NCI-H82 treated with DMSO at 0.1 percent for 48 hours (cell line): ENCODE results near the gene ASPSCR1.
"Not testable (repeated sequence)": the region's sequence is repeated elsewhere in the genome, so short reads cannot be mapped to it uniquely, and the experiment has no call there.

Experiments
- DNase-seq: peaks from one replicate; lab custom pipeline; 2025; ENCODE audit not compliant: unreplicated experiment; lab: John Stamatoyannopoulos, UW

Gene ASPSCR1

DNA sequence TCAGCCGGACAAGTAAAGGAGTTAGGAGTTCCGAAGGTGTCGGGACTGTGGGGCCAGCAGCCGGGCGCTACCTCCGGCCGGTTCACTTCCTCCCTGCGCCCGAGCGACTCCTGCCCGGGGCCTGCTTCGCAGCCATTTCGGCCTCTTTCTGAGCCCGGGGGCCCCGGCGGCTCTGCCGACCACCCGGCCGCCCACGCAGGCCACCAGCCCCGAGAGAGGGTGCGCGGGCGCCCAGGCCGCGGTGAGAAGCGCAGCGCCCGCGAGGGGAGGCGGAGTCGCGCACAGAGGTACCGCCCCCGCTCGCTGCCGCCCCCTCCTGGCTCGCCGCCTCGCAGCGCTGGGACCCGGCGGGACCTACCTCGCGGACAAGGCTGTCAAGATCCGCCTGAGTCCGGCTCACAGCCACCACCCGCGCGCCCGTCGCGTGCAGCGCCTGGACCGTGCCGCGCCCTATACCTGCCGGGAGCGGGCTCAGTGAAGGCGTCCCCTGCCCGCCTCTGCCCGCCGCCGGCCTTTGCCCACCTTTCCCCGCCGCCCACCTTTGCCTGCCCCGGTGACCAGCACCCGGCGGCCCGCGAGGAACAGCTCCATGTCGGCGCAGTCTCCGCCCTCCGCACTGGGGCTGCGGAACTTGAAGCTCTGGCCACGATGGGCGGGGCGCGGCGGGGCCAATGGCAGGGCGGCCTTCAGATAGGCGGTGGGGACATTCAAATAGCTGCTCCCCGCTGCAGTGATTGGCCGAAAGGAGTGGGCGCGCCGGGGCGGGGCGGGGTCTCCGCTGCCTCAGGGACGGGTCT lies 59.9 kb downstream of the ASPSCR1 start, which contains the start of gene DCXR:
Gene DCXR, minus strand, starts transcription at position 606 of the 797 bp plus-strand sequence. Its CDS starts 15 bp downstream, at position 591.
- DNase-seq, result peak; percentile 96

DNA sequence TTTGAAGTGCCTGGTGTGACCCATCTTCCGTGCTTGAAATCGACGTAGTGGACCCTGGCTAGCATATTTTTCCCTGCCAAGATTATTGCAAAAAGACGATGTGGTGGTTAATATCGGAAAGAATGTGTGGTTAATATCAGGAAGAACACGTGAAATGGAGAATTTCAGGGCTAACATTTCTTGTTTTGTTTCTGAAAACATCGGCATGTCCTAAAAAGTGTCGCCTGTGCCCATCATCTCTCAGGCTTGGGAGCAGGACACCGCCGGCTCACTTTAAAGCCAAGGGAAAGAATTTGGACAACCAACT lies 60.4 kb downstream of the ASPSCR1 start:
- no peak for DNase-seq

DNA sequence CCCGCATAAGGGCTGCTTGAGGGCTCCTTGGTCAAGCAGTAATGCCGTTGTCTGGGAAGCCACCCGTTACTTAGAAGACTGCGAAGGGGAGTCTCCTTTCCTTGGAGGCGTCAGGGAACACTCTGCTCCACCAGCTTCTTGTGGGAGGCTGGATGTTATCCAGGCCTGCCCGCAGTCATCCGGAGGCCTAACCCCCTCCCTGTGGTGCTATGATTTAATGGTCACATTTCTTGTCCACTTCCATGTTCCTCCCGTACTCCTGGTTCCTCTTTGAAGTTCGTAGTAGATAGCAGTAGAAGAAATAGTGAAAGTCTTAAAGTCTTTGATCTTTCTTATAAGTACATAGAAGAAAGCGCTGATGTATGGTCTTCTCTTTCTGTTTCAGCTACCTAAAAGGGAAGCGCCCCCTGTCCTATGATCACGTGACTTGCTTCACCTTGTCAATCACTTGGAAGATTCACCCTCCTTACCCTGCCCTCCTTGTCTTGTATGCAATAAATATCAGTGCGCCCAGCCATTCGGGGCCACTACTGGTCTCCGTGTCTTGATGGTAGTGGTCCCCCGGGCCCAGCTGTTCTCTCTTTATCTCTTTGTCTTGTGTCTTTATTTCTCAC lies 61.5 kb downstream of the ASPSCR1 start:
- DNase-seq, result not testable (repeated sequence)

DNA sequence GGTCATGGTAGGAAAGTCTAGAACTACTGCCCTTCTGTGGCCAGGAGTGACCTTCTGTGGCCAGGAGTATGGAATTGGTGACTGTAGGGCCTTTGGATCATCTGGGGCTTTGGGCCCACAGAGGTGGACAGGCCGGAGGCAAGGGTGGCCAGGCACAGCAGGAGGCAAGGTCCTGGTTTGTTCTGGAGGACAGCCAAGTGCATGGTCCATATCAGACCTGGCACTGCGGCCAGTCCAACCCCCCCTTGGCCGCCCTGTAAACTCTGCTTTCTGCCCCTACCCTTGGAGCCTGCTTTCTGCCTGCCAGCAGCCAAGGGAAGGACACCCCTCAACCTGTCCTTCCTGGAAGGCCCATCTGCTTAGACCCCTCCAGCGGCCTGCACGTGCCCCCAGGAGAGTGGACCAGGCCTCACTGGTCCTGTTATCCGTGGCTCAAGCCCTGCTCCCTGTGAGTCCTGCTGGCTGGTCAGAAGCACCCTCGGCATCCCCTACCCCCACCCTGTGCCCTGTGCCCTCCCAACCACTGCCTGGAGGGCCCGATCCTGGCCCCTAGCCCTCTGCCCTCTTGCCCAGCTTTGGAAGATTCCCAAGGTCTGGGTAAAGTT lies 62.4 kb downstream of the ASPSCR1 start:
- DNase-seq, result no peak

DNA sequence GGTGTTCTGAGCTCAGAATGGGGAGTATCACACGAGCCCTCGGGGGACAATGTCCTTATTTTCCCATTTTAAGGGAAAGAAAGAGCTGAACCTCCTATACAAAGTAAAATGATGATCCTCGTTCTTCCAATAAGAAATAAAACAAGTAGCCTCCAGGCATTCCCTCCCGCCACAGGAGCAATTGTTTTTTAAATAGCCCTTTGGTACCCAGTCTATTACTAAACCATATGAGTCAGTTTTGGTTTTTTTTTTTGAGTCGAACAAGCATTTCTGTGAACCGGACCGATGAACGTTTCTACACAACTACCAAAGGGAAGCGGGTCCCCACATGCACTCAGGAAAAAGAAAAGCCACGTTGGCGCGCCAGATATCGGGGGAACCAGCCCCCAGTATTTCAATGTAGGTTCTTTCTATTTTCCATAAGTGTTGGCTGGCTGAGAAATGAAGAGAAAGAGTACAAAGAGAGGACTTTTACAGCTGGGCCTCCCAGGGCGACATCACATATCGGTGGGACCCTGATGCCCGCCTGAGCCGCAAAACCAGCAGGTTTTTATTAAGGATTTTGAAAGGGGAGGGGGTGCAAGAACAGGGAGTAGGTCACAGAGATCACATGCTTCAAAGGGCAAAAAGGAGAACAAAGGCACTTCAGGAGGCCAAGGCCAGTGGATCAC lies 63.9 kb downstream of the ASPSCR1 start:
- DNase-seq, result no peak

DNA sequence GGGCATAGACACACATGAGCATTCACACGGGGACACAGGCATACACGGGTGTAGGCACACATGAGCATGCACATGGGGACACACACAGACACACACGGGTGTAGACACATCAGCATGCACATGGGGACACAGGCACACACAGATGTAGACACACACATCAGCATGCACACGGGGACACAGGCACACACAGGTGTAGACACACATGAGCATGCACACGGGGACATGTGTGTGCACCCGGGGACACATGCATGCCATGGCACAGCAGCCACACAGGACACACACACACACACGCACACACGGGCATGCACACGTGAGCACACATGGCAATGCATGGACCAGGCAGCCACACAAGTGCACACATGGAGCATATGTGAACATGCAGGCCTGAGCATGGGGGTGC lies 65.2 kb downstream of the ASPSCR1 start:
- DNase-seq, result no peak

DNA sequence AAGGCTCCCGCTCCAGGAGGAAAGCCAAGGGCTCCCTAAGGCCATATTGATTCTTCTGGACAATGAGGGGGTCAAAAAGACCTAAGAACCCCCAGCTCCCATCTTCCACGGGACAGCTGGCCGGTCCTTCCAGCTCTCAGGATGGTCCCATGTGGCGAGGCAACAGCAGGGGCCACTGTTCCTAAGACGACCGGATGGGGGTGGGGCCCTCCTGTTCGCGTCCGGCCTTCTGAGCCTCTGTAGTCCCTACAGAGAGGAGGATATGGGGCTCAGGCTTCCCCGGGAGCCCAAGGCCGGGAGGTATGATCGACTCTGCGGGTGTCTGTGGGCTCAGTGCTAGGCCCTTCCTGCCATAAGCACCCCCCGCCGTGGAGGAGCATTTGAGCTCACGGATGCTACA lies 66.1 kb downstream of the ASPSCR1 start:
- no peak for DNase-seq

DNA sequence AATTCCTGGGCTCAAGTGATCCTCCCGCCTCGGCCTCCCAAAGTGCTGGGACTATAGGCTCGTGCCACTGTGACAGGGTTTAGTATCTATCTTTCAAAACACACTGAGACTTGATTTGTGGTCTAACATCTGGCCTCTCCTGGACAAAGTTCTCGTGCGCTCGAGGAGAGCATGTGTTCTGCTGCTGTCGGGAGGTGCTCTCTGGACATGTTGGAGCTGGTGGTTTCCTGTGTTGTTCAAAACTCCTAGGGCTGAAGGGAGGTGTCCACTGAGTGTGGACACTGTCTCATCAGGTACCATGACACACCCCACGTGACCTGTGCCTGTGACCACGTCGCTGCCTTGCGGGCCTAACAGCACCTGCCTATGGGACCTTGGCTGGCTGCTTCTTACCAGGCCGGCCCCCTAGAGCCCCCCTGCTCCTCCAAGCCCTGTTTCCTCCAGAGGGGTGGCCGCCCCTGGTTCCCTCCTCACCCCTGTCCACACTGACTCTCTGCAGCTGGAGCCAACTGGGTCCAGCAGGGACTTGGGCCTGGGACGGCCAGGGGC lies 68.6 kb downstream of the ASPSCR1 start:
- no peak for DNase-seq

DNA sequence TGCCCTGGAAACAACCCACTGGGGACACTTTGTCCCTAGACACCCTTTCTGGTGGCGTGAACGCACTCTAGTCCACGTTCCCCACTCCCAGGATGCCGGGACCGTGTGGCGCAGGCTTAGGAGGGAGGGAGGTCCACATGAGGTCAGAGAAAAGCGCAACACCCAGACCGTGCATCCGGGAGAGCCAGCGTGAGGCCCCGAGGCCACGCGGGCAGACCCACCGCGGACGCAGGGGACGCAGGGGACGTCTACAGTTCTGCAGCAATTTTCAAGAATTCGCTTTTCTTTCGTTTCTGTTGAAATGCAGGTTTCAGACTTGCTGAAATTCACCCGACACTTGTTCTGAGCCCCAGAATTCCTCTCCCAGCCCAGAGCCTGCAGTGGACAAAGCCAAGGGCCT lies 69.5 kb downstream of the ASPSCR1 start:
- no peak for DNase-seq

DNA sequence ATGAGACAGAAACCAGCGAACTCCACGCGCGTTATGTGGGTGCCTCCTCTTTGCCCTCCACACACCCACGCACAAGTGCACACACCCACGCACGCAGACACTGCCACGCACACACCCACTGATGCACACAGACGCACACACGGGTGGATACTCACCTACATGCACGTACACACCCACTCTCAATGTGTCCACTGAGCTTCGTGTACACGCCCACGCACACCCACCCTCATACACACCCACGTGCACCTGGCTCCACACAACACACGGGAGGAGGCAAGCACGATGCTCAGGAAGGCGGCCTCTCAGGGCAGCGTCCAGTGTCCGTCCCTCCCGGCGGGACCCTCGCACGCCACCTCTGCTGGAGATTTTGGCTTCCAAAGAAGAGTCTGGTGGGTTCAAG lies 70.0 kb downstream of the ASPSCR1 start:
- no peak for DNase-seq

DNA sequence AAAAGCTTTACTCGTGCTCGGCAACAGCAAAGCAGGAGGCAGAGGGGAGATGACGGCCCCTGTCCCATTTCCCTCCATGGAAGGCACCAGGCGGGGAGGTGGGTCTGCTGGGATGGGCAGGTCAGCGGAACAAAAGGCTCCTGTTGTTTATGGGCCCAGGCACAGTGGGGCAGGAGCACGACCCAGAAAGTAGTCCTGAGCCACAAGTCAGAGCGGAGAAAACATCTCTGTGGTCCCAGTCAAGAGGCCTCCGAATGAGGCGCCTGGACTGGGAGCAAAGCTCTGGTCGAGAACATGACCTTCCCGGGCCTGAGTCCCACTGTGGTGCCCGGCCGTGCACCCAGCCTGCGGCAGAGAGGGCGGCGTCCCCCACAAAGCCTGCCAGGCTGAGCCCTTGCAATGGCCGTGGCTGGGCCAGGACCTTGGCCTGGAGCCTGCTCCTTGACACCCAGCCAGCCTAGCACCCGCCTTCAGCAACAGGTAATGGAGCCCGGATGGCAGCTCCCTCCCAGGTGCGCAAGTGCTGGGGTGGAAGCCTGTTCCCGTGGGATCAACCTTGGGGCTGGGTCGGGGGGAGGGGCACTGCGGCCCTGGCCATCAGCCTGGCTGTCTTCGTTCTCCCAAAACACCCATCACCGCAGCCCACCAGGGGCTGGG lies 70.6 kb downstream of the ASPSCR1 start:
- DNase-seq, result no peak

DNA sequence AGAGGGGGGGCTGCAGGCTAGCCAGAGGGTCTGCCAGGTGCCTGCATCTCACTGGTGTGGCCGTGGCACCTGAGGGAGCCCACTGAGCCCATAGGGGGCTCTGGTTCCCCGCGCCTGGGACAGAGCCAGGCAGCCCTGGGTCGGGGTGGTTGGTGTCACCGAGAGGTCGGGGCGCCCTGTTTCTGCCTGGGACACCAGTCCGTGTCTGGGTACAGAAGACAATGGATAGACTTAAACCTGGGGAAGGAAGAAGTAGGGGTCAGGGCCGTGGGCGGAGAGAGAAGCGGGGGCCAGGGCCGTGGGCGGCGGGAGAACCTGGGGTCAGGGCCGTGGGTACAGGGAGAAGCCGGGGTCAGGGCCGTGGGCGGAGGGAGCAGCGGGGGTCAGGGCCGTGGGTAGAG lies 71.1 kb downstream of the ASPSCR1 start:
- DNase-seq, result no peak

DNA sequence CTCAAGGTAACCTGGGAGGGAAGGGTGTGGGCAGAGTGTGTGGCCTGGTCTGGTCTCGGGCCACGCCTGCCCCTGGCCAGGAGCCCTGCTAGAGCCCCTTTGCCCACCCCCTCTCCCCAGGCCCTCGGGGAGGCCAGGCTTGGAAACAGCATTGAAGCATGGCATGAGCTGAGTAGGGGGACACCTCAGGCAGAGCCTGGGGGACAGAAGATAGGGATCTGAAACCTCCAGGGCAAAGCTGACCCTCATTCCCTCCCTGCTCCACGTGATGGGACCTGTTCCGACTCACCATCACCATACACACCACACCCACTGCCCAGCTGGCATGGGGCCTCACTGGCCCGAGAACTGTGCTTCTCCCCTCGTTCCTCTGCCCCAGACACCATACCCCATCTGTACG lies 71.7 kb downstream of the ASPSCR1 start:
- DNase-seq, result no peak

DNA sequence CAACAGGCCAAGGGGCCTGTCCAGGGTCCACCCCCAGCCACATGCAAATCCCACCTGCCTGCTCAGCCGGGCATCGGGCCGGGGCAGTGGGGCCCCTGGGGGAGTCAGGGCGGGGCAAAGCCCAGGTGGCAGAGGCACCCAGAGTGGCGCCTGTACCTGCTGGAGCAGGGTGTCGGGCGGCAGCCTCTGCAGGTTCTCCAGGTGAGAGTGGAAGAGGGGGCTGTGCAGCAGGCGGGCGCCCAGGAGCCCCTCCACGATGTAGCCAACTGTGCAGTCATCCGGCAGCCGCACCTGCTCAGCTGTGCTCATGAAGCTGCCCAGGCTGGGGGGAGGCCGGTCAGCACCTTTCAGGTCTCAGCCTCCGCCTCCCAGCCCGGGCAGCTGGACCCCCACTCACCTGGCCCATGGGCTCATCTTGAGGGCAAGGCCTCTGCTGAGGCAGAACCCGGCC lies 72.1 kb downstream of the ASPSCR1 start:
- no peak for DNase-seq

DNA sequence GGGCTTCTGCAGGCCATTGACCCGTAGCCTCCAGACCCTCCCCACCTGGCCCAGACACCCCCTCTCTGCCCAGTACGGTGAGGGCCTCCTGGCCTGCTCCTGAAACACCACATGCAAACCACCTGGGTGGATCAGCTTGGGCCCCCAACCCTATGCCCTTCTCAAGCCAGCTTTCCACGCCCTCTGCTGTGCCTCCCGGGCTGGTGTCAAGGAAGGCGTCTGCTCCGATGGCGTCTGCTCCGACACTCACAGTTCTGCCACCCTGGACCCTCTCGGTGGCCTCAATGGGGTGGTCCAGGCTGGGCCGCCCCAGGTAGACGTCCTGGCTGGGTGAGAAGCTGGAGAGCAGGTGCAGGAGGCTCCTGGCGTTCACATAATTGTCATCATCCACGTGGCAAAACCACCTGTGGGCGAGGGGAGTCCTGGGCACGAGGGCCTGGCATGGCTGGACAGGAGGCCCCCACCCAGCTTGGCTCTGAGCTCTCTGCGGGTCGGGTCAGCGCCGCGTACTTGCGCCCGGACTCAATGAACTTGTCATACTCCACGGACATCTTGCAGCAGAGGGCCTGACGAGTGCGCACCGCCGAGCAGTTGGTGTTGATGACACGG lies 72.8 kb downstream of the ASPSCR1 start:
- DNase-seq, result no peak

DNA sequence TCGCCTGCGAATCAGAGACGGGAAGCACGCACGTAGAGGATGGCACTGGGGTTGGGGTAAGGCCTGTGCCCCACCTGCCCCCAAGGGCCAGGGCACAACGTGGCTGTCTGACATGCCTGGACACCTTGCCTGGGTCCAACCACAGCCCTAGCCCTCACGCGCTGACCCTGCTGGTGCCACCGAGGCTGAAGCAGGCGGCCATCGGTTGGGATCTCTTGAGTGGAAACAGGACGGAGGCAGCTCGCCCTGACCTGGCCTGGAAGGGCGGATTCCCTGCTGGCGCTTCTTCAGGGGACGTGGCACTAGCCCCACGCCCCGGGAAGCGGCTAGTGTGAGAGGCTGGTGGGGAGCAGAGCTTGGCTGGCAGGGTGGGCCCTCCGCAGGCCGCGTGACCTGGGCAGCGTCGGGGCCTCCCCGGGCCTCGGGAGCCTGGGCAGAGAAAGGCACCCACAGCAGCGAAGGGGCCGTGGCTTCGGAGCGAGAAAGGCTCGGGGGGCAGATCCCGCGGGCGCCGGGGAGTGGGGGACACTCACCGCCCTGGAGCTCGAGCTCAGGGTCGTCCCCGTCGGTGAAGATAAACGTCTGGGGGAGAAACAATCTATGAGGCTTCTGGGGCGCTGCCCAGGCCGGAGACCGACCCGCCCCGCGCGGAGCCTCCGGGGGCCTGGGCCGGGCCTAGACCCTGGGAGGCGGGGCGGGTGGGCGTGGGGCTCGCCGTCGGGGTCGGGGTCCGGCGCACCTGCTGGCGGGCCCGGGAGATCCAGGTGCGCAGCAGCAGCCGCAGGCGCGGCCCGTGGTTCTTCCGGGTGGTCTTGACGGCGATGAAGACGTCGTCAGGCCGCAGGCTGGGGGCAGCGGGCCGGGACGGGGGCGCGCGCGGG lies 73.6 kb downstream of the ASPSCR1 start:
- DNase-seq, result no peak

DNA sequence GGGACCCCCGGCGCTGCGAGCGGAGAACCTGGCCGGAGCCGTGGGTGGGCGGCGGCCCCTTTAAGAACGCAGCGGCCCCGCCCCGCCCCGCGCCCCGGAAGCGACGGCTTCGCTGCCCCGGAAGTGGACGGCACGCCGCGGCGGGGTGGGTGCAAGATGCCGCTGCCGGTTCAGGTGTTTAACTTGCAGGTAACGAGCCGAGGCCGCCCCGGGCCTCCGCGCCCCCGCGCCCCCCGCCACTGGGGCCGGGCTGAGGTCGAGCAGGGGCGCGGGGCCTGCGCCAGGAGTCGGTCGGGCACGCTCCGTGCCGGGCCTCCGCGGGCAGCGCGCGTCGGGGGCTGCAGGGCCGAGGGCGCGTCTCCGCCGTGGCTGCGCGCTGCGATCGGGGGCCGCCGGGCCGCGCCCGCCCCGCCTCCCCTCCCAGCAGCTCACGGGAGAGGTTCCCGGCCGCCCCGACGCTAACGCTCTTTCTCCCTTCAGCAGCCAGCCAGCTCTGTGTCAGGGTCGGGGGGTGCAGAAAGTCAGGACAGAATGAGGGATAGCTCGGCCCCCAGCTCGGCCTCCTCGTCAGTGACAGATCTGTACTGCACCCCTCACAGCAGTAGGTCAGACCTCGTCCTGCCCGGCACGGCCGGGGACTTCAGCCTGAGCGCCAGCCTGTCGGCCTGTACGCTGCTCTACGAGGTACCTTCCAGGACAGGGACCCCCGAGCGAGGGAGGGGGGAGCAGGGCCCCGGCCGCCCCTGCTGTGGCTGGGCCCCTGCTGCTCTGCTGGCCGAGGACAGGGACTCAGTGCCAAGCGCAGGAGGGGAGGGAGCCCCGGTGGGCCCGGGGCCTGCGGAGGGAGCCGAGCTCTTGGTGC lies 74.6 kb downstream of the ASPSCR1 start, which contains the start of the genes GPS1 and RFNG:
Gene GPS1, plus strand, starts transcription at position 123 of the 862 bp plus-strand sequence. Its CDS starts 34 bp downstream, at position 157.
Gene RFNG, minus strand, starts transcription at position 36 of the 862 bp plus-strand sequence. CDS start 45 bp downstream, outside the sequence.
- DNase-seq, result peak; percentile 5

DNA sequence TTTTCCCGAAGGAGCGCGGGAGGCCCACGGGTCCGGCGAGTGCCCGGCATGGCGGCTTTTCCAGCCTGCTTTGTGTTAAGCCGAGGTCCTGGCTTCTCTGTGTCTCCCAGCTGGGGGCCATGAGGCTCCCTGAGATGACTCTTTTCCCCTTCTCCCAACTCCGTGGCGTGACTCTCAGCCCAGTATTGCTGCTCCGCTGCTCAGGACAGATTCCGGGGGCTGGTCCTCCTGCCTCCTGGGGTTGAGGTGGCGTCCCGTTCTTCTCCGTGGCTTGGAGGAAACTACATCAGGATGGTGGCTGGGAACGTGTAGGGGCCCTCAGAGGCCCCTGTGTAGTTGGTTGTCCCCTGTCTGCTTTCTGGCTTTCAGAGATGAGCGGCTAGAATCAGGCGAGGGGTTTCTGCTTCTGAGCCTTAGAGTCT lies 75.2 kb downstream of the ASPSCR1 start:
- DNase-seq, result no peak
